Fibroblast of lung (primary cell): Measurements from ENCODE around the gene TMEM184A. TPM values are rescaled to one million over a fixed set of nuclear protein-coding genes. Genes with fewer than 3 reads are reported as not detected.

ENCODE experiments used
- DNase-seq, 2 donors: peaks; one replicate each; pipeline versions ENCODE4 v3.0.0 to v3.0.0-alpha.2; 2010; ENCODE audit warnings: low read depth in 2 of 2
- H2AFZ ChIP-seq: 2 replicates; pipeline ENCODE4 v1.5.1; 2012; ENCODE audit warnings: low read length, control low read depth, inconsistent platforms
- H3K27ac ChIP-seq: 2 replicates; pipeline ENCODE4 v1.5.1; 2011; ENCODE audit warnings: low read length, control low read depth; ENCODE audit not compliant: insufficient read depth
- H3K27me3 ChIP-seq: 2 replicates; pipeline ENCODE4 v1.5.1; 2011; ENCODE audit warnings: mild to moderate bottlenecking, low read length; ENCODE audit not compliant: control insufficient read depth, insufficient read depth
- H3K36me3 ChIP-seq: 2 replicates; pipeline ENCODE4 v1.5.1; 2011; ENCODE audit warnings: low read length; ENCODE audit not compliant: control insufficient read depth, insufficient read depth
- H3K4me1 ChIP-seq: 2 replicates; pipeline ENCODE4 v1.5.1; 2011; ENCODE audit warnings: low read length; ENCODE audit not compliant: control insufficient read depth, insufficient read depth; ENCODE audit errors: extremely low read depth
- H3K4me2 ChIP-seq: 2 replicates; pipeline ENCODE4 v1.5.1; 2011; ENCODE audit warnings: low read length, control low read depth; ENCODE audit not compliant: insufficient read depth; ENCODE audit errors: extremely low read depth
- H3K4me3 ChIP-seq, 4 experiments: fragments of 200-600 bp in 1 of 4; sonication (generic) in 1 of 4; replicated peaks in 1 of 4; 2 replicates each; pipeline ENCODE4 v1.5.1; 2011 to 2016; ENCODE audit warnings: low read length in 4 of 4, low read depth in 3 of 4, mild to moderate bottlenecking in 3 of 4, control low read depth in 2 of 4, inconsistent platforms in 1 of 4, mixed read lengths in 1 of 4; ENCODE audit not compliant: insufficient read depth in 1 of 4; ENCODE audit errors: control extremely low read depth in 1 of 4
- H3K79me2 ChIP-seq: 2 replicates; pipeline ENCODE4 v1.5.1; 2012; ENCODE audit warnings: mild to moderate bottlenecking, low read length, inconsistent platforms; ENCODE audit not compliant: control insufficient read depth, insufficient read depth
- H3K9ac ChIP-seq: 2 replicates; pipeline ENCODE4 v1.5.1; 2011; ENCODE audit warnings: mild to moderate bottlenecking, low read length, control low read depth; ENCODE audit not compliant: insufficient read depth
- H3K9me3 ChIP-seq: 2 replicates; pipeline ENCODE4 v1.5.1; 2012; ENCODE audit warnings: low read depth, low read length; ENCODE audit not compliant: control insufficient read depth, insufficient read depth
- H4K20me1 ChIP-seq: 2 replicates; pipeline ENCODE4 v1.5.1; 2011; ENCODE audit warnings: low read length; ENCODE audit not compliant: control insufficient read depth, insufficient read depth; ENCODE audit errors: extremely low read depth
- EZH2 ChIP-seq: IDR thresholded peaks from 2 replicates; pipeline ENCODE4 v1.5.1; 2012; ENCODE audit warnings: low read length, control low read depth, mild to moderate bottlenecking; ENCODE audit errors: missing control alignments
- polyA plus RNA-seq, 2 donors: library from polyadenylated mRNA; depleted of rRNA in 1 of 2; stranded (reverse) in 1 of 2; unstranded in 1 of 2; fragments of >200 nt; gene quantifications; 2 replicates each; pipeline ENCODE4 v1.2.1, GENCODE V29; 2011 to 2012; ENCODE audit warnings: missing spikeins in 1 of 2
- total RNA-seq: library from RNA; depleted of rRNA; stranded (reverse); fragments of >200 nt; gene quantifications from 2 replicates; pipeline ENCODE4 v1.2.1, GENCODE V29; 2014
- TF ChIP-seq, protein P1 (sequence below), 2 donors: IDR thresholded peaks in 1 of 2; conservative IDR thresholded peaks in 1 of 2; 1 replicate in 1 of 2; 2 replicates in 1 of 2; pipeline ENCODE4 v1.5.1; 2011 to 2012; ENCODE audit warnings: low read length in 2 of 2, control low read depth in 1 of 2, inconsistent platforms in 1 of 2, low read depth in 1 of 2, mild to moderate bottlenecking in 1 of 2

TMEM184A gene
- total and polyA plus RNA-seq, 2 donors (not counting 1 experiment from before 2014, with no cell fraction given): under 0.01 to 0.05 TPM

DNA sequence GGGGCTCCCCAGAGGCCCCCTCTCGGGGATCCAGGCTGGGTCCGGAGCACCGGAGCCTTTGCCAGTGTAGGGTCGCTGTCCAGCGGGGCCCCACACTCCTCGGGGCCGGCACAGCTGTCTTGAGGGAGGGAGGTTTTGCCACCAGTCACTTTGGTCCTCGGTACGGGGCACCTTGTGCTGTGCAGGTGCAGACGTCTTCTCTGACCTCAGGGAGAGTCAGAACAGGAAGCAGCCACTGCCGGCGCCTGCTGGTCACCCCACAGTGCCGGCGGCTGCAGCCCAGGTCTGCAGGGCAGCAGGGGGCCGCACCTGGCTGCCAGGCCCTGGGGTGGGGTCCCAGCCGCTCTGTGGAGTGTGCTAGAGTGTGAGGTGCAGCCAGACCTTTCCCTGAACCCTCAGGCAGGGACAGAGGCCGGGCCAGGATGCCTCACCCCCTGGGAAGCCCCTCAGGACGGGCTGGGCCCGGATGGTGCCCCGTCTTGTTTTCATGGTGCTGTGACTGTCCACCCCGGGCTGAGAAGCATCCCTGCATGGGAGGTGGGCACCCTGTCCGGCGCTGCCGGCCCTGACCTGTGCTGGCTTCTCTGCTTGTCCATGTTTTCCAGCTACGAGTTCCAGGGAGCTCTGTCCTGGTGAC, 17.3 kb downstream of the TMEM184A start:
- no peak for TF ChIP-seq EZH2
- TF ChIP-seq, protein P1, sequence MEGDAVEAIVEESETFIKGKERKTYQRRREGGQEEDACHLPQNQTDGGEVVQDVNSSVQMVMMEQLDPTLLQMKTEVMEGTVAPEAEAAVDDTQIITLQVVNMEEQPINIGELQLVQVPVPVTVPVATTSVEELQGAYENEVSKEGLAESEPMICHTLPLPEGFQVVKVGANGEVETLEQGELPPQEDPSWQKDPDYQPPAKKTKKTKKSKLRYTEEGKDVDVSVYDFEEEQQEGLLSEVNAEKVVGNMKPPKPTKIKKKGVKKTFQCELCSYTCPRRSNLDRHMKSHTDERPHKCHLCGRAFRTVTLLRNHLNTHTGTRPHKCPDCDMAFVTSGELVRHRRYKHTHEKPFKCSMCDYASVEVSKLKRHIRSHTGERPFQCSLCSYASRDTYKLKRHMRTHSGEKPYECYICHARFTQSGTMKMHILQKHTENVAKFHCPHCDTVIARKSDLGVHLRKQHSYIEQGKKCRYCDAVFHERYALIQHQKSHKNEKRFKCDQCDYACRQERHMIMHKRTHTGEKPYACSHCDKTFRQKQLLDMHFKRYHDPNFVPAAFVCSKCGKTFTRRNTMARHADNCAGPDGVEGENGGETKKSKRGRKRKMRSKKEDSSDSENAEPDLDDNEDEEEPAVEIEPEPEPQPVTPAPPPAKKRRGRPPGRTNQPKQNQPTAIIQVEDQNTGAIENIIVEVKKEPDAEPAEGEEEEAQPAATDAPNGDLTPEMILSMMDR (conservative IDR thresholded peaks at IDR 0.05 in 1 of 2, IDR thresholded peaks at IDR 0.05 in 1 of 2; ENCODE audit: low read depth in 1 of 2, low read length in 2 of 2): no peak
- H4K20me1 ChIP-seq: no peaks in the 10 kb centered on the region
- H3K79me2 ChIP-seq: peaks cover 49% of the 10 kb centered on the region
- H3K27ac ChIP-seq: peak overlapping the region; percentile 100
- H3K4me1 ChIP-seq: peaks cover 31% of the 10 kb centered on the region
- DNase-seq: no peak
- peaks cover 31% of the 10 kb centered on the region for H3K36me3 ChIP-seq
- H3K27me3 ChIP-seq: no peaks in the 10 kb centered on the region
- H3K9me3 ChIP-seq: no peaks in the 10 kb centered on the region
- peak overlapping the region in 3 of 4 experiments; percentile 21 to 60 (median 25) for H3K4me3 ChIP-seq
- peak overlapping the region; percentile 72 for H3K4me2 ChIP-seq
- H2AFZ ChIP-seq: no peak overlapping the region
- peak overlapping the region; percentile 99 for H3K9ac ChIP-seq

DNA sequence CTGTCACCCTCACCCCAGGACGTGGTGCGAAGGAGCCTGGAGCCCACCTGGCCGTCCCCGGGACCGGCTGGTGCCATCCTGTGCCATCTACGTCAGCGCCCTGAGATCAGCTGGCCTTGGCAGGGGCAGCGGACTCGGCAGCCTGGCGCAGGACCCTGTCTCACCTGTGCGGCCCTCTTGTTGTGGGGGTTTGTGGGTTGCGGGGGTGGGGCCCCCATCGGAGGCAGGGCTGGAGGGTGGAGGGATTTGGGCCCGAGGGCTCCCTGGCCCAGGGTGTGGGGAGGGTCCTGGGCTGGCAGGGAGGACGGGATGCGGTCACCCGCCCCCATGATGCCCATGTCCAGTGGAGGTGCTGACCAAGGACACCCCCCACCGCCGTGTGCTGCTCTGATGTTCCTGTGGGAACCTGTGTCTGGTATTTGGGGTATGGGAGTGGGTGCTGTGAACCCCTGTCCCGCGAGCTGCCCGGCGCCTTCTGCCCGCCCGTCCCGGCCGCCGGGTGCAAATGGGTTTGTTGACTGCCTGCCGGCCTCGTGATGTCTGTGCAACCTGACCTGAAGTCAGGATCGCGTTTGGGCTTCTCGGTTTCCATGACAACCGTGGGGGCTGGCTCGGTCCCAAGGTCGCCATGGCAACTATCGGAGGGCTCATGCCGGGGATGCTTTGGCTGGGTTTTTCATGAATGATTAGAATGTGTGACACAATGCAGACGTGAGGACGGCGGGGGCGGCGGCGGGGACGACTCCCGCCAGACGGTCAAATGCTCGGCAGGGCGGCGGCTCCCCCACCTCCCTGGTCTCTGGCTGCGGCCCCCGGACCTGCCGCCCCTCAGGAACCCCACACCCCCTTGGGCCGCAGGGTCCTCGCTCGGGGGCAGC, 18.2 kb downstream of the TMEM184A start:
- Histone ChIP-seq H3K27ac (peak overlapping the region; percentile 100), H3K4me2 (peak overlapping the region; percentile 90), H3K9me3 (no peaks in the 10 kb centered on the region), H3K36me3 (peaks cover 31% of the 10 kb centered on the region), H3K4me1 (peaks cover 39% of the 10 kb centered on the region), H2AFZ (no peak overlapping the region), H3K27me3 (no peaks in the 10 kb centered on the region), H3K9ac (peak overlapping the region; percentile 99), H3K4me3 (peak overlapping the region; percentile 25 to 60 (median 44)), H3K79me2 (peaks cover 56% of the 10 kb centered on the region), H4K20me1 (no peaks in the 10 kb centered on the region)
- DNase-seq: peak; percentile 95 to 96
- no peak for TF ChIP-seq EZH2
- TF ChIP-seq, protein P1 (conservative IDR thresholded peaks at IDR 0.05 in 1 of 2, IDR thresholded peaks at IDR 0.05 in 1 of 2; ENCODE audit: low read depth in 1 of 2, low read length in 2 of 2): no peak
